Measurements from ENCODE around the gene HIVEP2. TPM values are rescaled to one million over a fixed set of nuclear protein-coding genes. Genes with fewer than 3 reads are reported as not detected.

HIVEP2 gene, protein sequence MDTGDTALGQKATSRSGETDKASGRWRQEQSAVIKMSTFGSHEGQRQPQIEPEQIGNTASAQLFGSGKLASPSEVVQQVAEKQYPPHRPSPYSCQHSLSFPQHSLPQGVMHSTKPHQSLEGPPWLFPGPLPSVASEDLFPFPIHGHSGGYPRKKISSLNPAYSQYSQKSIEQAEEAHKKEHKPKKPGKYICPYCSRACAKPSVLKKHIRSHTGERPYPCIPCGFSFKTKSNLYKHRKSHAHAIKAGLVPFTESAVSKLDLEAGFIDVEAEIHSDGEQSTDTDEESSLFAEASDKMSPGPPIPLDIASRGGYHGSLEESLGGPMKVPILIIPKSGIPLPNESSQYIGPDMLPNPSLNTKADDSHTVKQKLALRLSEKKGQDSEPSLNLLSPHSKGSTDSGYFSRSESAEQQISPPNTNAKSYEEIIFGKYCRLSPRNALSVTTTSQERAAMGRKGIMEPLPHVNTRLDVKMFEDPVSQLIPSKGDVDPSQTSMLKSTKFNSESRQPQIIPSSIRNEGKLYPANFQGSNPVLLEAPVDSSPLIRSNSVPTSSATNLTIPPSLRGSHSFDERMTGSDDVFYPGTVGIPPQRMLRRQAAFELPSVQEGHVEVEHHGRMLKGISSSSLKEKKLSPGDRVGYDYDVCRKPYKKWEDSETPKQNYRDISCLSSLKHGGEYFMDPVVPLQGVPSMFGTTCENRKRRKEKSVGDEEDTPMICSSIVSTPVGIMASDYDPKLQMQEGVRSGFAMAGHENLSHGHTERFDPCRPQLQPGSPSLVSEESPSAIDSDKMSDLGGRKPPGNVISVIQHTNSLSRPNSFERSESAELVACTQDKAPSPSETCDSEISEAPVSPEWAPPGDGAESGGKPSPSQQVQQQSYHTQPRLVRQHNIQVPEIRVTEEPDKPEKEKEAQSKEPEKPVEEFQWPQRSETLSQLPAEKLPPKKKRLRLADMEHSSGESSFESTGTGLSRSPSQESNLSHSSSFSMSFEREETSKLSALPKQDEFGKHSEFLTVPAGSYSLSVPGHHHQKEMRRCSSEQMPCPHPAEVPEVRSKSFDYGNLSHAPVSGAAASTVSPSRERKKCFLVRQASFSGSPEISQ (N-terminal part only)
- total RNA-seq (2014; rRNA removed) (9.1 and 11.9 TPM in 2 replicates), Bru-seq, nascent RNA (percentile 93 among the genes with signal in this experiment), BruChase-seq, experiment 1, labeled RNA remaining after a 6-hour chase (percentile 82 among the genes with signal in this experiment), BruChase-seq, experiment 2, labeled RNA remaining after a 2-hour chase (percentile 94 among the genes with signal in this experiment)
- long read RNA-seq, partial matches to known transcripts: 41 of 57 reads
- long read RNA-seq, other reads (novel, unspliced or antisense): 16 of 57 reads

- Histone ChIP-seq H3K9me3 (ENCODE audit: low read length) (no peaks in the 10 kb centered on the region), H3K4me3 (ENCODE audit: low read length) (peak within 1 kb of the TSS; percentile 94), H3K9ac (ENCODE audit: low read length) (peak within 1 kb of the TSS; percentile 100), H2AFZ (ENCODE audit: low read length) (no peak within 1 kb of the TSS), H4K20me1 (ENCODE audit: low read length) (peaks cover 15% of the 10 kb centered on the region), H3K79me2 (ENCODE audit: low read length) (peaks cover 55% of the 10 kb centered on the region), H3K36me3 (ENCODE audit: low read depth, low read length) (no peaks in the 10 kb centered on the region), H3K27ac (ENCODE audit: low read length) (peak within 1 kb of the TSS; percentile 92), H3K4me2 (ENCODE audit: low read length) (peak within 1 kb of the TSS; percentile 89), H3K9me2 (replicated peaks; ENCODE audit: low read length) (no peaks in the 10 kb centered on the region), H3K27me3 (ENCODE audit: low read length) (no peaks in the 10 kb centered on the region), H3F3A (ENCODE audit: low read length, unreplicated experiment) (no peaks in the 10 kb centered on the region), H3K4me1 (ENCODE audit: insufficient read depth, low read length) (peaks cover 30% of the 10 kb centered on the region)
- intact Hi-C loops (cut with micrococcal nuclease): loop anchor here (5.0 to 10.0 kb wide), 3 partner anchors 192 to 470 kb away; no protein-coding TSS in a partner anchor
- CTCF ChIA-PET: no interaction called here
- DNase-seq: peak; percentile 76
- TF ChIP-seq CTCF (conservative IDR thresholded peaks at IDR 0.05; ENCODE audit: low read depth, low read length) (no peak), EZH2 (IDR thresholded peaks at IDR 0.05; ENCODE audit: low read length, unreplicated experiment) (no peak), EZH2phosphoT487 (IDR thresholded peaks at IDR 0.05; ENCODE audit: borderline replicate concordance, low read length) (peak; percentile 85)
- peak; percentile 24 for ATAC-seq
- POLR2A ChIA-PET (ENCODE audit: unreplicated experiment): interaction anchor here (0.6 kb wide), 2 partner anchors 102 to 291 kb away, joined by 3 to 5 read pairs; no protein-coding TSS in a partner anchor
- BruUV-seq (replicated peaks): no TSS peak
These were observed at the start of gene HIVEP2 for GRCh38 chr6:142945049-142945445. HIVEP2 (minus strand) TSS chr6:142945176; CDS start chr6:142774738, 170,438 bp downstream.

- CTCF ChIA-PET: no interaction called here
- intact Hi-C loops (cut with micrococcal nuclease): no loop called here
These were observed 49.0 kb upstream of the HIVEP2 start for GRCh38 chr6:142993977-142994376.

More at GRCh38 chr6:142993977-142994376, 49.0 kb upstream of the HIVEP2 start:
- Histone ChIP-seq H2AFZ (ENCODE audit: low read length) (no peak overlapping the region), H3F3A (ENCODE audit: low read length, unreplicated experiment) (no peaks in the 10 kb centered on the region), H3K9me2 (replicated peaks; ENCODE audit: low read length) (no peaks in the 10 kb centered on the region), H4K20me1 (ENCODE audit: low read length) (no peaks in the 10 kb centered on the region), H3K9ac (ENCODE audit: low read length) (no peak overlapping the region), H3K9me3 (ENCODE audit: low read length) (no peaks in the 10 kb centered on the region), H3K4me1 (ENCODE audit: insufficient read depth, low read length) (no peaks in the 10 kb centered on the region), H3K27ac (ENCODE audit: low read length) (no peak overlapping the region), H3K4me2 (ENCODE audit: low read length) (no peak overlapping the region), H3K27me3 (ENCODE audit: low read length) (no peaks in the 10 kb centered on the region), H3K4me3 (ENCODE audit: low read length) (no peak overlapping the region), H3K79me2 (ENCODE audit: low read length) (no peaks in the 10 kb centered on the region), H3K36me3 (ENCODE audit: low read depth, low read length) (no peaks in the 10 kb centered on the region)
- DNase-seq (no peak), ATAC-seq (no peak)
- TF ChIP-seq EZH2phosphoT487 (IDR thresholded peaks at IDR 0.05; ENCODE audit: borderline replicate concordance, low read length): no peak
- no peak for TF ChIP-seq EZH2 (IDR thresholded peaks at IDR 0.05; ENCODE audit: low read length, unreplicated experiment)
- TF ChIP-seq CTCF (conservative IDR thresholded peaks at IDR 0.05; ENCODE audit: low read depth, low read length): no peak
- BruUV-seq (replicated peaks): no TSS peak
- POLR2A ChIA-PET (ENCODE audit: unreplicated experiment): no interaction called here

Measured in PC-3 (cell line).